GOT3 (cell line): ENCODE data around the gene CCDC34.
"Not testable (repeated sequence)": the region's sequence is repeated elsewhere in the genome, so short reads cannot be mapped to it uniquely, and the experiment has no call there.

Experiments
- DNase-seq: peaks from one replicate; lab custom pipeline; 2025; ENCODE audit warnings: mixed read lengths; lab: John Stamatoyannopoulos, UW

CCDC34 gene

GRCh38 chr11:27361649-27362431, 1.2 kb downstream of the CCDC34 start:
- no peak for DNase-seq

DNA sequence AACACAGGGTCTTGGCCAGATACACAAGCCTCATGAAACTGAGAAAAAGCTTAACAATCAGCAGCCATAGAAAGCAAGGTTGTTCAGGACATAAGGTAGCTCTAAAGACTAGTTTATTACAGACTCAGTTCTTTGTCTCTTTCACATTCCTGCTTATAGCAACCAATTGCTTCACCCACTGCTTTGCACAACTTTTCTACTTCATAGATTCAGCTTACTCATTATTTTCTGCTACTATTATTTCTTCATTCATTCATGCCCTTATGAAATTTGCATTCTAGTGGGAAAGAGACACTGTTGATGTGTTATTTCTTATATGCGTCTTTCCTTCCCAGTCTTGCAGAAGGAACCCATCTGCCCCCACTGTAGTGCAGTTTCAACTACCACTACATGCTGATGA, 4.7 kb downstream of the CCDC34 start:
- DNase-seq: no peak

DNA sequence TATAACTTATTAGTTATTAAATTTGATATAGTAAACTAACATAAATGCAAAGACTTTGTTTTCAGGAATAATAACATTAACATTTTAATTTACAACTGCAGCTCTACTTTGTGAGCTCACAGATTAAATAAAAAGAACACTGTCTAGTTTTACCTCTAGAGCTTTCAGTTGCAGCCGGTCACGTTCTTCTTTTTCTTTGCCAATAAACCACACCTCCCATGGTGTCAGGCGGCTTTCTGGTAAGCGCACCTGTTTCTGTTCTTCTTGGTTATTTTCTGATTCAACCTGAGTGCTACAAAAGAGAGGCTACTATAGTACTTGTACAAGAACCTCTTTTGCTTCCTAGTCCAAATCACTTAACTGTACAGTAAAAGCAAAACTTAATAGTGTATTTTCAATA, 5.8 kb downstream of the CCDC34 start:
- DNase-seq: no peak

GRCh38 chr11:27356624-27357222, 6.3 kb downstream of the CCDC34 start:
- no peak for DNase-seq

DNA sequence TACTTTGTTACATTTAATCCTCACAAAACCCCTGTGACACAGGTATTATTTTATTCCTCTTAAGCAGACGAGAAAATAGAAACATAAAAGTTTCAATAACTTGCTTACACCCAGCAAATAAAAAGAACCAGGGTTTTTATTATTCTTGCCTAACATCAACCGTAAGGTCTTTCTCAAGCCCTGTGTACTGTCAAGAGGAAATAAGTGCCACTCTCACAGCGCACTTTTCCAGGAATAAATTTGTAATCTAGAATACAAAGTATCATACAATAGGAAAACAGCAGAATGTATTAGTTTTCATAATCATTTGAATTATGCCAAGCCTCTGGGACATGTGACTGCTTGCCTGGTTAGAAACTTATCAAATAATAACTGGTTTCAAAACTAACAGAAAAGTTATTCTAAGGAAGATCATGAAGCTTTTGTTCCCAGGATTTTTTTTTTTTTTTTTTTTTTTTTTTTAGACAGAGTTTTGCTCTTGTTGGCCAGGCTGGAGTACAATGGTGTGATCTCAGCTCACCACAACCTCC, 7.4 kb downstream of the CCDC34 start:
- no peak for DNase-seq

DNA sequence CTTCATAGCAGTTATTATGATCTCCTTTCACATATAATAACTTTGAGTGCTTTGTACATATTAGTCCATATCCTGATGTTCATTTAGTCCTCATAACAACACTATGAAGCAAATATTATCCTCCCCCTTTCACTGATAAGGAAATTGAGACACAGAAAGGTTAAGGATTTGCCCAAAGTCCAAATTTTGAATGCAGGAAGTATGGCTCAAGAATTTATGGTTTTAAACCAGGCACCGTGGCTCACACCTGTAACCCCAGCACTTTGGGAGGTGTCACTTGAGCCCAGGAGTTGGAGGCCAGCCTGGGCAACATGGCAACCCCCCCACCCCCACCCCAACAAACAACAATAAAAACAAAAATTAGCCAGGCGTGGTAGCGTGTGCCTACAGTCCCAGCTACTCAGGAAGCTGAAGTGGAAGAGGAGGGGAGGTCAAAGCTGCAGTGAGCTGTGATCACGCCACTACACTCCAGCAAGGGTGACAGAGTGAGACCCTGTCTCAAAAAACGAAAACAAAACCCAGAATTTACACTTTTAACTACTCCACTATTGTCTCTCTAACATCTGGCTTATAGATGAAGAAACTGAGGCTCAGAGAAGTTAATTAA, 8.6 kb downstream of the CCDC34 start:
- no peak for DNase-seq

- no peak for DNase-seq
Observed at GRCh38 chr11:27353593-27354358, 9.2 kb downstream of the CCDC34 start.

GRCh38 chr11:27352781-27353180, 10.2 kb downstream of the CCDC34 start:
- no peak for DNase-seq

- DNase-seq: no peak
Observed at GRCh38 chr11:27350511-27350910, 12.5 kb downstream of the CCDC34 start.

DNA sequence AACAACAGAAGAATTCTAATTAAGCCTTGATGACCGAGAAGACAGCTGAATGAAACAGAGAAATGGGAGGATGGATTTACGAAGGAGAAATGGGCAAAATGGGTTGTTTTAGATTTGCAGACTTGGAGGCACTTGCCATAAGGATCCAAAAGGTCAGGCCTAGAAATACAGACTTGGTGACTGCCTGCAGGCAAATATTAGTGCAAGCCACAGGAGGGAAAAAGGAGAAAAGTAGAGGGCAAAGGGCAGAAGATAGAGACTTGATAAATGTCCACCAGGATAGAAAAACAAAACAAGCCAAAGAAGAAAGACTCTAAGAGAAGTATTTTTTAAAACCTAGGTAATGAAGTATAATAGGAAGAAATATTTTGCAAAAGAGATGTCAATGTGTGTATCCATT, 13.1 kb downstream of the CCDC34 start:
- no peak for DNase-seq

GRCh38 chr11:27348340-27348873, 14.6 kb downstream of the CCDC34 start:
- no peak for DNase-seq

GRCh38 chr11:27347359-27348339, 15.4 kb downstream of the CCDC34 start:
- DNase-seq: no peak

DNA sequence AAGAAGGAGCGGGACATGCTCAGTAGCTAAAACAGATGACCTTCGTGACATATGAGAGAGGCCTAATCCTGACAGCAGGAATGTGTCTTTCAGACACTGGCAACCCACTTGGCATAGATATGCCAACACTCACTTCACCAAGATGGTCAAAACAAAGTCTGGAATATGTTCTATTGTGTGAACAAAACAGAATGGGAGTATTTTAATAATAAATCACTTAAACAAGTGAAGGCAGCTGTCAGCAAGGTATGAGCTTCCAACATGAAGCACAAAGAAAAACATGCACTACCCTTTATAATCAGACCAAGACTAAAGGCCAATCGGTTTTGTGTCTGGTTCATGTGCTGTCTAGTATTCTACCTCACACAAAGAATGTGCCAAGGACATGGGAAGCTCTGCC, 23.1 kb downstream of the CCDC34 start:
- no peak for DNase-seq

DNA sequence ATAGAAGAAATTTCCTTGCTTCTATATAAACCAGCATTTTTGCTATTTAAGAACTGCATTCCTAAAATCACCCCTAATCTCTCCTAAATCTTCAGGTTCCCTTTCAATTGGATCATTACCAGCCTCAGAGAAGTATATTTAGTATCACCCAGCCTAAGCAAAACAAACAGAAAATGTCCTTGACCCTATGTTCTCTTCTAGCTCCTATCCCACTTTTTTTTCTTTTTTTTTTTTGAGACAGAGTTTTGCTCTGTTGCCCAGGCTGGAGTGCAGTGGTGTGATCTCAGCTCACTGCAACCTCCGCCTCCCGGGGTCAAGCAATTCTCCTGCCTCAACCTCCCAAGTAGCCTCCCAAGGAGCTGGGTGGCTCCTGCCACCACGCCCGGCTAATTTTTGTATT, 28.3 kb downstream of the CCDC34 start:
- DNase-seq: not testable (repeated sequence)

- no peak for DNase-seq
Observed at GRCh38 chr11:27331981-27332380, 31.0 kb downstream of the CCDC34 start.

GRCh38 chr11:27330633-27331270, 32.3 kb downstream of the CCDC34 start:
- no peak for DNase-seq

GRCh38 chr11:27329867-27330632, 33.0 kb downstream of the CCDC34 start:
- DNase-seq: no peak

- no peak for DNase-seq
Observed at GRCh38 chr11:27328614-27329013, 34.4 kb downstream of the CCDC34 start.

DNA sequence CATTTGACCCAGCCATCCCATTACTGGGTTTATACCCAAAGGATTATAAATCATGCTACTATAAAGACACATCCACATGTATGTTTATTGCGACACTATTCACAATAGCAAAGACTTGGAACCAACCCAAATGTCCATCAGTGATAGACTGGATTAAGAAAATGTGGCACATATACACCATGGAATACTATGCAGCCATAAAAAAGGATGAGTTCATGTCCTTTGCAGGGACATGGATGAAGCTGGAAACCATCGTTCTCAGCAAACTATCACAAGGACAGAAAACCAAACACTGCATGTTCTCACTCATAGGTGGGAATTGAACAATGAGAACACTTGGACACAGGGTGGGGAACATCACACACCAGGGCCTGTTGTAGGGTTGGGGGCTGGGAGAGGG, 36.0 kb downstream of the CCDC34 start:
- not testable (repeated sequence) for DNase-seq

DNA sequence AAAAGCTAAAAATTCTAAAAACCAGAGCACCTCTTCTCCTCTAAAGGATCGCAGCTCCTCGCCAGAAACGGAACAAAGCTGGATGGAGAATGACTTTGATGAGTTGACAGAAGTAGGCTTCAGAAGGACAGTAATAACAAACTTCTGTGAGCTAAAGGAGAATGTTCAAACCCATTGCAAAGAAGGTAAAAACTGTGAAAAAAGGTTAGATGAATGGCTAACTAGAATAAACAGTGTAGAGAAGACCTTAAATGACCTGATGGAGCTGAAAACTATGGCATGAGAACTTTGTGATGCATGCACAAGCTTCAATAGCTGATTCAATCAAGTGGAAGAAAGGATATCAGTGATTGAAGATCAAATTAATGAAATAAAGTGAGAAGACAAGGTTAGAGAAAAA, 40.8 kb downstream of the CCDC34 start:
- not testable (repeated sequence) for DNase-seq
